ENCODE data around the gene LRIT1.

LRIT1 gene

GRCh38 chr10:84214046-84214572 is 27.2 kb downstream of the LRIT1 start:
- DNase-seq (ENCODE audit: low spot score) = no peak

- DNase-seq (ENCODE audit: low spot score) = no peak
Observed at GRCh38 chr10:84213076-84213475, 28.3 kb downstream of the LRIT1 start.

- DNase-seq (ENCODE audit: low spot score) = no peak
Observed at GRCh38 chr10:84212014-84212413, 29.3 kb downstream of the LRIT1 start.

GRCh38 chr10:84211566-84211965 is 29.8 kb downstream of the LRIT1 start:
- DNase-seq (ENCODE audit: low spot score) = no peak

- DNase-seq (ENCODE audit: low spot score) = no peak
Observed at GRCh38 chr10:84208023-84208422, 33.3 kb downstream of the LRIT1 start.

GRCh38 chr10:84205853-84206525 is 35.4 kb downstream of the LRIT1 start:
- no peak for DNase-seq (ENCODE audit: low spot score)

- peak; percentile 78 for DNase-seq (ENCODE audit: low spot score)
Observed at GRCh38 chr10:84205049-84205852, 36.1 kb downstream of the LRIT1 start.

GRCh38 chr10:84204610-84205009 is 36.7 kb downstream of the LRIT1 start:
- DNase-seq (ENCODE audit: low spot score) = no peak

- peak; percentile 81 for DNase-seq (ENCODE audit: low spot score)
Observed at GRCh38 chr10:84204122-84204521, 37.2 kb downstream of the LRIT1 start.

- no peak for DNase-seq (ENCODE audit: low spot score)
Observed at GRCh38 chr10:84202349-84202748, 39.0 kb downstream of the LRIT1 start.

- no peak for DNase-seq (ENCODE audit: low spot score)
Observed at GRCh38 chr10:84201682-84202081, 39.7 kb downstream of the LRIT1 start.

GRCh38 chr10:84201244-84201606 is 40.1 kb downstream of the LRIT1 start:
- no peak for DNase-seq (ENCODE audit: low spot score)

- no peak for DNase-seq (ENCODE audit: low spot score)
Observed at GRCh38 chr10:84200537-84201243, 40.7 kb downstream of the LRIT1 start.

- no peak for DNase-seq (ENCODE audit: low spot score)
Observed at GRCh38 chr10:84198206-84198915, 43.0 kb downstream of the LRIT1 start.

- DNase-seq (ENCODE audit: low spot score) = no peak
Observed at GRCh38 chr10:84197643-84198042, 43.7 kb downstream of the LRIT1 start.

GRCh38 chr10:84196941-84197340 is 44.4 kb downstream of the LRIT1 start:
- no peak for DNase-seq (ENCODE audit: low spot score)

GRCh38 chr10:84196083-84196482 is 45.3 kb downstream of the LRIT1 start:
- DNase-seq (ENCODE audit: low spot score) = no peak

GRCh38 chr10:84195044-84195830 is 46.1 kb downstream of the LRIT1 start:
- DNase-seq (ENCODE audit: low spot score) = no peak

GRCh38 chr10:84194424-84195043 is 46.8 kb downstream of the LRIT1 start, which contains the start of gene CDHR1:
CDHR1 (plus strand) TSS chr10:84194537; CDS start chr10:84194761, 224 bp downstream.
- DNase-seq (ENCODE audit: low spot score) = peak; percentile 84

GRCh38 chr10:84193846-84194423 is 47.4 kb downstream of the LRIT1 start:
- no peak for DNase-seq (ENCODE audit: low spot score)

Measured in iPS-NIHi11 (cell line).